Measurements from ENCODE around the gene STARD8.
"Not testable (repeated sequence)": the region's sequence is repeated elsewhere in the genome, so short reads cannot be mapped to it uniquely, and the experiment has no call there.

STARD8 gene

GRCh38 chrX:68660746-68661145 is 13.3 kb downstream of the STARD8 start:
- DNase-seq: no peak

GRCh38 chrX:68665502-68665901 is 18.0 kb downstream of the STARD8 start:
- no peak for DNase-seq

- no peak for DNase-seq
These were observed 19.1 kb downstream of the STARD8 start for GRCh38 chrX:68666580-68666979.

GRCh38 chrX:68669094-68669860 is 21.8 kb downstream of the STARD8 start:
- no peak for DNase-seq

GRCh38 chrX:68669871-68670270 is 22.4 kb downstream of the STARD8 start:
- DNase-seq: no peak

GRCh38 chrX:68671221-68671620 is 23.8 kb downstream of the STARD8 start:
- DNase-seq: no peak

- DNase-seq: no peak
These were observed 25.3 kb downstream of the STARD8 start for GRCh38 chrX:68672581-68673318.

GRCh38 chrX:68675571-68675970 is 28.1 kb downstream of the STARD8 start:
- no peak for DNase-seq

GRCh38 chrX:68676335-68676734 is 28.9 kb downstream of the STARD8 start:
- DNase-seq: no peak

GRCh38 chrX:68677998-68678397 is 30.5 kb downstream of the STARD8 start:
- DNase-seq: no peak

- DNase-seq: peak; percentile 9
These were observed 34.0 kb downstream of the STARD8 start for GRCh38 chrX:68681443-68681941.

- DNase-seq: no peak
These were observed 35.3 kb downstream of the STARD8 start for GRCh38 chrX:68682790-68683189.

GRCh38 chrX:68683580-68683979 is 36.1 kb downstream of the STARD8 start:
- DNase-seq: no peak

GRCh38 chrX:68684291-68684918 is 36.9 kb downstream of the STARD8 start:
- DNase-seq: no peak

- no peak for DNase-seq
These were observed 37.4 kb downstream of the STARD8 start for GRCh38 chrX:68684919-68685304.

GRCh38 chrX:68685685-68686084 is 38.2 kb downstream of the STARD8 start:
- DNase-seq: no peak

GRCh38 chrX:68686097-68686977 is 38.9 kb downstream of the STARD8 start:
- DNase-seq: no peak

GRCh38 chrX:68688931-68689330 is 41.5 kb downstream of the STARD8 start:
- DNase-seq: not testable (repeated sequence)

- DNase-seq: no peak
These were observed 43.6 kb downstream of the STARD8 start for GRCh38 chrX:68690936-68691501.

- DNase-seq: no peak
These were observed 44.5 kb downstream of the STARD8 start for GRCh38 chrX:68691921-68692320.

- no peak for DNase-seq
These were observed 45.2 kb downstream of the STARD8 start for GRCh38 chrX:68692651-68693050.

Data from GOT3 (cell line).